Measurements from ENCODE around the gene CHMP2A. TPM values are rescaled to one million over a fixed set of nuclear protein-coding genes. Genes with fewer than 3 reads are reported as not detected.

Gene CHMP2A
- total and polyA plus RNA-seq, 2 of the 13 experiments (the other 11 are each of a cell fraction or from before 2014, with no cell fraction given), result 49.7 to 55.0 TPM

- TF ChIP-seq RBM39 (IDR thresholded peaks at IDR 0.05; ENCODE audit: low read depth, low read length, poor library complexity, severe bottlenecking), result peak; percentile 13
- no peak for TF ChIP-seq SUZ12 (IDR thresholded peaks at IDR 0.05; ENCODE audit: low read depth, low read length)
- TF ChIP-seq ZNF121 (CRISPR knock-in tag; IDR thresholded peaks at IDR 0.05), result no peak
- TF ChIP-seq HIC2 (CRISPR knock-in tag; IDR thresholded peaks at IDR 0.05; ENCODE audit: low read depth), result no peak
- no peak for TF ChIP-seq HMGA1 (CRISPR knock-in tag; conservative IDR thresholded peaks at IDR 0.05)
- TF ChIP-seq ZNF296 (CRISPR knock-in tag; conservative IDR thresholded peaks at IDR 0.05), result 0 out of 2 replicates have a peak, but pooled peaks have one; percentile 13
- TF ChIP-seq RBM22 (optimal IDR thresholded peaks at IDR 0.05; ENCODE audit: low read length), result peak; percentile 22
- TF ChIP-seq, protein P1, sequence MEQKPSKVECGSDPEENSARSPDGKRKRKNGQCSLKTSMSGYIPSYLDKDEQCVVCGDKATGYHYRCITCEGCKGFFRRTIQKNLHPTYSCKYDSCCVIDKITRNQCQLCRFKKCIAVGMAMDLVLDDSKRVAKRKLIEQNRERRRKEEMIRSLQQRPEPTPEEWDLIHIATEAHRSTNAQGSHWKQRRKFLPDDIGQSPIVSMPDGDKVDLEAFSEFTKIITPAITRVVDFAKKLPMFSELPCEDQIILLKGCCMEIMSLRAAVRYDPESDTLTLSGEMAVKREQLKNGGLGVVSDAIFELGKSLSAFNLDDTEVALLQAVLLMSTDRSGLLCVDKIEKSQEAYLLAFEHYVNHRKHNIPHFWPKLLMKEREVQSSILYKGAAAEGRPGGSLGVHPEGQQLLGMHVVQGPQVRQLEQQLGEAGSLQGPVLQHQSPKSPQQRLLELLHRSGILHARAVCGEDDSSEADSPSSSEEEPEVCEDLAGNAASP (CRISPR knock-in tag; IDR thresholded peaks at IDR 0.05; ENCODE audit: borderline replicate concordance), result no peak
- 0 out of 2 replicates have a peak, but pooled peaks have one; percentile 18 for TF ChIP-seq SMAD1 (CRISPR knock-in tag; IDR thresholded peaks at IDR 0.05; ENCODE audit: borderline replicate concordance, low read depth)
- 0 out of 2 replicates have a peak, but pooled peaks have one; percentile 30 for TF ChIP-seq ZNF205 (CRISPR knock-in tag; IDR thresholded peaks at IDR 0.05)
- TF ChIP-seq SOX6 (IDR thresholded peaks at IDR 0.05), result no peak
- no peak for TF ChIP-seq SOX6 (CRISPR knock-in tag; IDR thresholded peaks at IDR 0.05)
- TF ChIP-seq ATAD3A (CRISPR knock-in tag; IDR thresholded peaks at IDR 0.05), result no peak
- 0 out of 2 replicates have a peak, but pooled peaks have one; percentile 15 for TF ChIP-seq POLR2G (IDR thresholded peaks at IDR 0.05; ENCODE audit: low read depth, low read length)
- 0 out of 2 replicates have a peak, but pooled peaks have one; percentile 26 for TF ChIP-seq MTF1 (CRISPR knock-in tag; IDR thresholded peaks at IDR 0.05)
- no peak for TF ChIP-seq ESRRA (CRISPR knock-in tag; IDR thresholded peaks at IDR 0.05; ENCODE audit: low read depth)
- no peak for TF ChIP-seq SRSF4 (IDR thresholded peaks at IDR 0.05; ENCODE audit: low read depth, low read length, poor library complexity, severe bottlenecking)
- peak; percentile 72; the same call in 1 of the 2 replicates for TF ChIP-seq MED13 (CRISPR knock-in tag; IDR thresholded peaks at IDR 0.05)
- TF ChIP-seq NAIF1 (CRISPR knock-in tag; IDR thresholded peaks at IDR 0.05; ENCODE audit: borderline replicate concordance), result 0 out of 2 replicates have a peak, but pooled peaks have one; percentile 6
- TF ChIP-seq, protein P2, sequence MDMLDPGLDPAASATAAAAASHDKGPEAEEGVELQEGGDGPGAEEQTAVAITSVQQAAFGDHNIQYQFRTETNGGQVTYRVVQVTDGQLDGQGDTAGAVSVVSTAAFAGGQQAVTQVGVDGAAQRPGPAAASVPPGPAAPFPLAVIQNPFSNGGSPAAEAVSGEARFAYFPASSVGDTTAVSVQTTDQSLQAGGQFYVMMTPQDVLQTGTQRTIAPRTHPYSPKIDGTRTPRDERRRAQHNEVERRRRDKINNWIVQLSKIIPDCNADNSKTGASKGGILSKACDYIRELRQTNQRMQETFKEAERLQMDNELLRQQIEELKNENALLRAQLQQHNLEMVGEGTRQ (IDR thresholded peaks at IDR 0.05; ENCODE audit: low read depth, low read length), result no peak
- TF ChIP-seq, protein P2 (CRISPR knock-in tag; IDR thresholded peaks at IDR 0.05; ENCODE audit: borderline replicate concordance), result no peak
- TF ChIP-seq DRAP1 (CRISPR knock-in tag; IDR thresholded peaks at IDR 0.05), result 0 out of 2 replicates have a peak, but pooled peaks have one; percentile 36
- no peak for TF ChIP-seq FUBP1 (CRISPR knock-in tag; IDR thresholded peaks at IDR 0.05; ENCODE audit: borderline replicate concordance)
Measured at GRCh38 chr19:58519087-58519354, 35.9 kb downstream of the CHMP2A start (continued).
